ES-I3 (cell line): ENCODE measurements around the gene SOBP.

Source experiments
- H3K36me3 ChIP-seq: 2 replicates; pipeline ENCODE4 v1.6.1; 2013; ENCODE audit warnings: mild to moderate bottlenecking, low read length, control low read depth, moderate library complexity; ENCODE audit not compliant: insufficient read depth
- H3K4me1 ChIP-seq: 2 replicates; pipeline ENCODE4 v1.6.1; 2013; ENCODE audit warnings: mild to moderate bottlenecking, control low read depth, low read length; ENCODE audit not compliant: insufficient read depth
- H3K9ac ChIP-seq: 2 replicates; pipeline ENCODE4 v1.6.1; 2013; ENCODE audit warnings: low read depth, mild to moderate bottlenecking, low read length, moderate library complexity
- H3K9me3 ChIP-seq: 2 replicates; pipeline ENCODE4 v1.6.1; 2013; ENCODE audit warnings: mild to moderate bottlenecking, low read length, moderate library complexity; ENCODE audit not compliant: control insufficient read depth, insufficient read depth

SOBP gene

GRCh38 chr6:107666981-107667601 is 177.2 kb downstream of the SOBP start:
- Histone ChIP-seq H3K9ac (no peak overlapping the region), H3K9me3 (no peaks in the 10 kb centered on the region), H3K36me3 (no peaks in the 10 kb centered on the region), H3K4me1 (peaks cover 35% of the 10 kb centered on the region)

GRCh38 chr6:107667790-107668189 is 177.9 kb downstream of the SOBP start:
- H3K36me3 ChIP-seq = no peaks in the 10 kb centered on the region
- H3K4me1 ChIP-seq = peaks cover 33% of the 10 kb centered on the region
- H3K9ac ChIP-seq = no peak overlapping the region
- no peaks in the 10 kb centered on the region for H3K9me3 ChIP-seq

- no peak overlapping the region for H3K9ac ChIP-seq
- H3K36me3 ChIP-seq = no peaks in the 10 kb centered on the region
- H3K9me3 ChIP-seq = no peaks in the 10 kb centered on the region
- H3K4me1 ChIP-seq = peaks cover 33% of the 10 kb centered on the region
Measured at GRCh38 chr6:107668743-107669474, 179.0 kb downstream of the SOBP start.

GRCh38 chr6:107670792-107671199 is 180.9 kb downstream of the SOBP start:
- H3K4me1 ChIP-seq = peaks cover 31% of the 10 kb centered on the region
- no peak overlapping the region for H3K9ac ChIP-seq
- H3K9me3 ChIP-seq = no peaks in the 10 kb centered on the region
- H3K36me3 ChIP-seq = no peaks in the 10 kb centered on the region

GRCh38 chr6:107673076-107673494 is 183.2 kb downstream of the SOBP start:
- Histone ChIP-seq H3K36me3 (no peaks in the 10 kb centered on the region), H3K4me1 (peaks cover 12% of the 10 kb centered on the region), H3K9me3 (no peaks in the 10 kb centered on the region), H3K9ac (no peak overlapping the region)

GRCh38 chr6:107674995-107675738 is 185.2 kb downstream of the SOBP start:
- Histone ChIP-seq H3K9me3 (no peaks in the 10 kb centered on the region), H3K9ac (0 out of 2 replicates have a peak overlapping the region, but pooled peaks have one; percentile 1), H3K36me3 (no peaks in the 10 kb centered on the region), H3K4me1 (peaks cover 16% of the 10 kb centered on the region)

GRCh38 chr6:107676042-107676441 is 186.1 kb downstream of the SOBP start:
- no peaks in the 10 kb centered on the region for H3K9me3 ChIP-seq
- no peaks in the 10 kb centered on the region for H3K36me3 ChIP-seq
- H3K9ac ChIP-seq = no peak overlapping the region

GRCh38 chr6:107677399-107677798 is 187.5 kb downstream of the SOBP start:
- Histone ChIP-seq H3K4me1 (0 out of 2 replicates have a peak, but pooled peaks cover 3% of the 10 kb centered on the region), H3K9me3 (no peaks in the 10 kb centered on the region), H3K36me3 (no peaks in the 10 kb centered on the region), H3K9ac (no peak overlapping the region)

More at GRCh38 chr6:107676042-107676441, 186.1 kb downstream of the SOBP start:
- H3K4me1 ChIP-seq = peaks cover 9% of the 10 kb centered on the region

- 0 out of 2 replicates have a peak, but pooled peaks cover 3% of the 10 kb centered on the region for H3K4me1 ChIP-seq
- H3K36me3 ChIP-seq = no peaks in the 10 kb centered on the region
- no peak overlapping the region for H3K9ac ChIP-seq
- H3K9me3 ChIP-seq = 0 out of 2 replicates have a peak, but pooled peaks cover 2% of the 10 kb centered on the region
Measured at GRCh38 chr6:107679457-107679856, 189.5 kb downstream of the SOBP start.

- H3K36me3 ChIP-seq = no peaks in the 10 kb centered on the region
- H3K4me1 ChIP-seq = 0 out of 2 replicates have a peak, but pooled peaks cover 3% of the 10 kb centered on the region
- H3K9me3 ChIP-seq = 0 out of 2 replicates have a peak, but pooled peaks cover 2% of the 10 kb centered on the region
Measured at GRCh38 chr6:107682721-107683120, 192.8 kb downstream of the SOBP start.

GRCh38 chr6:107683183-107683582 is 193.3 kb downstream of the SOBP start:
- Histone ChIP-seq H3K4me1 (0 out of 2 replicates have a peak, but pooled peaks cover 3% of the 10 kb centered on the region), H3K9ac (no peak overlapping the region), H3K36me3 (no peaks in the 10 kb centered on the region), H3K9me3 (0 out of 2 replicates have a peak, but pooled peaks cover 2% of the 10 kb centered on the region)

More at GRCh38 chr6:107682721-107683120, 192.8 kb downstream of the SOBP start:
- no peak overlapping the region for H3K9ac ChIP-seq

- Histone ChIP-seq H3K9ac (no peak overlapping the region), H3K9me3 (0 out of 2 replicates have a peak, but pooled peaks cover 2% of the 10 kb centered on the region), H3K36me3 (no peaks in the 10 kb centered on the region), H3K4me1 (no peaks in the 10 kb centered on the region)
Measured at GRCh38 chr6:107684996-107685395, 195.1 kb downstream of the SOBP start.

GRCh38 chr6:107689190-107689589 is 199.3 kb downstream of the SOBP start:
- peaks cover 10% of the 10 kb centered on the region; the same call in 1 of the 2 replicates for H3K4me1 ChIP-seq

GRCh38 chr6:107689951-107690642 is 200.2 kb downstream of the SOBP start:
- Histone ChIP-seq H3K9ac (no peak overlapping the region), H3K4me1 (peaks cover 10% of the 10 kb centered on the region; the same call in 1 of the 2 replicates), H3K36me3 (no peaks in the 10 kb centered on the region), H3K9me3 (no peaks in the 10 kb centered on the region)

More at GRCh38 chr6:107689190-107689589, 199.3 kb downstream of the SOBP start:
- H3K9ac ChIP-seq = no peak overlapping the region
- H3K36me3 ChIP-seq = no peaks in the 10 kb centered on the region
- H3K9me3 ChIP-seq = no peaks in the 10 kb centered on the region
